ENCODE data around the gene FTH1. TPM values are rescaled to one million over a fixed set of nuclear protein-coding genes. Genes with fewer than 3 reads are reported as not detected.

The FTH1 gene
- total RNA-seq, 1 donor from 2014 or later: 1,669 TPM

GRCh38 chr11:61985869-61986268 is 18.4 kb upstream of the FTH1 start:
- H3K27me3 Mint-ChIP-seq: no peaks in the 10 kb centered on the region
- H3K27ac Mint-ChIP-seq: peak overlapping the region; percentile 84
- peaks cover 20% of the 10 kb centered on the region for H3K4me1 Mint-ChIP-seq (ENCODE audit: low read depth)
- no peak for DNase-seq (ENCODE audit: low spot score, unreplicated experiment)
- peaks cover 18% of the 10 kb centered on the region for H3K36me3 Mint-ChIP-seq (ENCODE audit: insufficient read depth)
- H3K4me3 Mint-ChIP-seq (ENCODE audit: low read depth): peak overlapping the region; percentile 4
- TF ChIP-seq CTCF (IDR thresholded peaks at IDR 0.05; ENCODE audit: unreplicated experiment): no peak
- H3K9me3 Mint-ChIP-seq (ENCODE audit: low read depth): peaks cover 27% of the 10 kb centered on the region

DNA sequence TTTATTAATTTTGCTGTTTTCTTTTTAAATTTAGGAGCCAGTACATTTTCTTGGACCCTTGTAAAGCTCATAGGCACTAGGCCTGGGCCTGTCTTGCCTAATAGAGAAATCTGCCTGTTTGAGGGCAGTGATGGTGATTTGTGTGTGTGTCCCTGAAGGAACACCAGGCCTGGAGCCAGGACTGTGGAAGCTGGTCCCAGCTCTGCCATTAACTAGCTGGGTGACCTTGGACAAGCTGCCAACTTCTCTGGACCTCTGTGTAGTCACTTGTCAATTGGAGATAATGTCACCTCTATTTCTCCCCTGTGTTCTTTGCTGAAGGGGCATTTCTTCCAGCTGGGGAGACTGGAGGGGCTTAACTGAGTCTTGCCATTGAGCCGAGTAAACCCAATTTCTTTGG is 16.0 kb upstream of the FTH1 start:
- no peaks in the 10 kb centered on the region for H3K27me3 Mint-ChIP-seq
- peaks cover 13% of the 10 kb centered on the region for H3K36me3 Mint-ChIP-seq (ENCODE audit: insufficient read depth)
- no peak overlapping the region for H3K4me3 Mint-ChIP-seq (ENCODE audit: low read depth)
- H3K9me3 Mint-ChIP-seq (ENCODE audit: low read depth): peaks cover 16% of the 10 kb centered on the region
- peaks cover 23% of the 10 kb centered on the region for H3K4me1 Mint-ChIP-seq (ENCODE audit: low read depth)
- no peak for TF ChIP-seq CTCF (IDR thresholded peaks at IDR 0.05; ENCODE audit: unreplicated experiment)
- H3K27ac Mint-ChIP-seq: no peak overlapping the region
- DNase-seq (ENCODE audit: low spot score, unreplicated experiment): no peak

- peaks cover 25% of the 10 kb centered on the region for H3K4me1 Mint-ChIP-seq (ENCODE audit: low read depth)
- no peak overlapping the region for H3K4me3 Mint-ChIP-seq (ENCODE audit: low read depth)
- H3K36me3 Mint-ChIP-seq (ENCODE audit: insufficient read depth): no peaks in the 10 kb centered on the region
- H3K27ac Mint-ChIP-seq: no peak overlapping the region
- peaks cover under 1% of the 10 kb centered on the region for H3K9me3 Mint-ChIP-seq (ENCODE audit: low read depth)
- no peaks in the 10 kb centered on the region for H3K27me3 Mint-ChIP-seq
- TF ChIP-seq CTCF (IDR thresholded peaks at IDR 0.05; ENCODE audit: unreplicated experiment): no peak
- no peak for DNase-seq (ENCODE audit: low spot score, unreplicated experiment)
Observed at GRCh38 chr11:61980783-61981541, 13.5 kb upstream of the FTH1 start.

GRCh38 chr11:61978703-61979661 is 11.5 kb upstream of the FTH1 start:
- H3K9me3 Mint-ChIP-seq (ENCODE audit: low read depth): no peaks in the 10 kb centered on the region
- no peaks in the 10 kb centered on the region for H3K36me3 Mint-ChIP-seq (ENCODE audit: insufficient read depth)
- H3K4me3 Mint-ChIP-seq (ENCODE audit: low read depth): no peak overlapping the region
- H3K4me1 Mint-ChIP-seq (ENCODE audit: low read depth): peaks cover 28% of the 10 kb centered on the region
- TF ChIP-seq CTCF (IDR thresholded peaks at IDR 0.05; ENCODE audit: unreplicated experiment): no peak
- no peaks in the 10 kb centered on the region for H3K27me3 Mint-ChIP-seq
- DNase-seq (ENCODE audit: low spot score, unreplicated experiment): no peak
- no peak overlapping the region for H3K27ac Mint-ChIP-seq

DNA sequence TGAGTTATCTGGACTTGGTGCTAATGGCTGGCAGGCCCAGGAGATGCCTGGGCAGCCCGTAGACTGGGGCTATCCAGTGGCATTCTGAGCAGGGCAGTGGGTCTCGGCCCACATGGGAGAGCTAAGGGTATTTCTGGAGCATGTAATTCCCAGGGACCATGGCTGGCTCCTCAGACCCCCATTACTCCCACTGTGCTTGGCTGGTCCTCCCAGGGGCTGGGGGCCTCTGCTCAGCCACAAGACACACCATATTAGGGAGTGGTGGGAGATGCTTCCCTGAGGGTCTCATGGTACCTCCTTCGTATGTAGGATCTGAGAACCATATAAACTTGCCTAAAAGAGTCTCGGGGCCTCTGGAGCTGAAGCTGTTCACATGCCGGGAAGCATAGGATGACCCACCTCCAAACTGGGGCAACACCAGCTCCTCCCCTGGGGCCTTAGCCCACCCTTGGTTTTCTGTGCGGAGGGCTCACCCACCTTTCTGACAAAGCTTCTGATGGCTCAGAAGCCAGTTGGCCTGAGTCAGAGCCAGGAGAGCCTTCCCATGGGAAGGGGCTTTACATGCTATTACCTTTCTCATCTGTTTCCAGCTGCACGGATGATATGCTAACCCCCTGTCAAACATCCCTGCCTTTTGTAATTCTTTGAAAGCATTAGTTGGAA is 9.5 kb upstream of the FTH1 start:
- no peak overlapping the region for H3K4me3 Mint-ChIP-seq (ENCODE audit: low read depth)
- H3K4me1 Mint-ChIP-seq (ENCODE audit: low read depth): peaks cover 44% of the 10 kb centered on the region
- no peaks in the 10 kb centered on the region for H3K36me3 Mint-ChIP-seq (ENCODE audit: insufficient read depth)
- H3K9me3 Mint-ChIP-seq (ENCODE audit: low read depth): no peaks in the 10 kb centered on the region
- DNase-seq (ENCODE audit: low spot score, unreplicated experiment): no peak
- no peak for TF ChIP-seq CTCF (IDR thresholded peaks at IDR 0.05; ENCODE audit: unreplicated experiment)
- peak overlapping the region; percentile 61 for H3K27ac Mint-ChIP-seq
- no peaks in the 10 kb centered on the region for H3K27me3 Mint-ChIP-seq
